Activated CD4-positive, alpha-beta T cell treated with anti-CD3 and anti-CD28 coated beads, Interleukin-2, amount 50 U/mL, for 4 hours (primary cell): ENCODE results near the gene PHOSPHO1.
"Not testable (repeated sequence)": the region's sequence is repeated elsewhere in the genome, so short reads cannot be mapped to it uniquely, and the experiment has no call there.

Experiments used
- DNase-seq, 2 experiments: peaks; one replicate each; pipeline ENCODE4 v3.0.0-alpha.2; 2020

PHOSPHO1 gene

GRCh38 chr17:49191409-49191916 is 39.1 kb downstream of the PHOSPHO1 start:
- DNase-seq, result no peak

- DNase-seq, result no peak
These were observed 39.7 kb downstream of the PHOSPHO1 start for GRCh38 chr17:49190932-49191331.

GRCh38 chr17:49187301-49187700 is 43.3 kb downstream of the PHOSPHO1 start:
- no peak for DNase-seq

- not testable (repeated sequence) for DNase-seq
These were observed 45.2 kb downstream of the PHOSPHO1 start for GRCh38 chr17:49185381-49185780.

GRCh38 chr17:49184522-49184921 is 46.1 kb downstream of the PHOSPHO1 start:
- DNase-seq, result not testable (repeated sequence)

- DNase-seq, result no peak
These were observed 46.8 kb downstream of the PHOSPHO1 start for GRCh38 chr17:49183801-49184200.

GRCh38 chr17:49183341-49183740 is 47.2 kb downstream of the PHOSPHO1 start:
- DNase-seq, result no peak

- no peak for DNase-seq
These were observed 49.5 kb downstream of the PHOSPHO1 start for GRCh38 chr17:49180998-49181635.

GRCh38 chr17:49180303-49180702 is 50.3 kb downstream of the PHOSPHO1 start:
- peak; percentile 54 to 59 for DNase-seq

GRCh38 chr17:49175978-49176377 is 54.6 kb downstream of the PHOSPHO1 start:
- not testable (repeated sequence) for DNase-seq
